UCSD-AML1 (cell line): ENCODE data around the gene ST8SIA3.

Experiments
- DNase-seq: peaks from one replicate; lab custom pipeline; 2025; ENCODE audit not compliant: unreplicated experiment; lab: John Stamatoyannopoulos, UW

The ST8SIA3 gene

GRCh38 chr18:57352271-57352701, at the start of gene ST8SIA3:
Gene ST8SIA3 (plus strand): TSS chr18:57352557. CDS start chr18:57352847, 290 bp downstream.
- DNase-seq = no peak

GRCh38 chr18:57311472-57311871, 40.9 kb upstream of the ST8SIA3 start:
- DNase-seq = no peak

- no peak for DNase-seq
Measured at GRCh38 chr18:57312346-57313144, 39.8 kb upstream of the ST8SIA3 start.

- no peak for DNase-seq
Measured at GRCh38 chr18:57320603-57321002, 31.8 kb upstream of the ST8SIA3 start.

- DNase-seq = no peak
Measured at GRCh38 chr18:57325491-57326166, 26.7 kb upstream of the ST8SIA3 start.

GRCh38 chr18:57326718-57327323, 25.5 kb upstream of the ST8SIA3 start:
- DNase-seq = no peak

- DNase-seq = no peak
Measured at GRCh38 chr18:57328665-57329064, 23.7 kb upstream of the ST8SIA3 start.

GRCh38 chr18:57329856-57330255, 22.5 kb upstream of the ST8SIA3 start:
- no peak for DNase-seq

GRCh38 chr18:57331718-57332117, 20.6 kb upstream of the ST8SIA3 start:
- DNase-seq = no peak

- no peak for DNase-seq
Measured at GRCh38 chr18:57333940-57334339, 18.4 kb upstream of the ST8SIA3 start.

- DNase-seq = no peak
Measured at GRCh38 chr18:57334383-57334782, 18.0 kb upstream of the ST8SIA3 start.

GRCh38 chr18:57336343-57336742, 16.0 kb upstream of the ST8SIA3 start:
- DNase-seq = no peak

- DNase-seq = no peak
Measured at GRCh38 chr18:57337890-57338289, 14.5 kb upstream of the ST8SIA3 start.

- DNase-seq = no peak
Measured at GRCh38 chr18:57343833-57344232, 8.5 kb upstream of the ST8SIA3 start.

- DNase-seq = no peak
Measured at GRCh38 chr18:57346876-57347275, 5.5 kb upstream of the ST8SIA3 start.

GRCh38 chr18:57347784-57348183, 4.6 kb upstream of the ST8SIA3 start:
- DNase-seq = no peak

GRCh38 chr18:57352761-57353136, 392 bp downstream of the ST8SIA3 start:
- no peak for DNase-seq

GRCh38 chr18:57353137-57353939, 981 bp downstream of the ST8SIA3 start:
- no peak for DNase-seq

- no peak for DNase-seq
Measured at GRCh38 chr18:57353940-57354461, 1.6 kb downstream of the ST8SIA3 start.

- DNase-seq = no peak
Measured at GRCh38 chr18:57359433-57359832, 7.1 kb downstream of the ST8SIA3 start.

- DNase-seq = no peak
Measured at GRCh38 chr18:57362714-57363113, 10.4 kb downstream of the ST8SIA3 start.
